ENCODE data around the gene C19orf12.

DNA sequence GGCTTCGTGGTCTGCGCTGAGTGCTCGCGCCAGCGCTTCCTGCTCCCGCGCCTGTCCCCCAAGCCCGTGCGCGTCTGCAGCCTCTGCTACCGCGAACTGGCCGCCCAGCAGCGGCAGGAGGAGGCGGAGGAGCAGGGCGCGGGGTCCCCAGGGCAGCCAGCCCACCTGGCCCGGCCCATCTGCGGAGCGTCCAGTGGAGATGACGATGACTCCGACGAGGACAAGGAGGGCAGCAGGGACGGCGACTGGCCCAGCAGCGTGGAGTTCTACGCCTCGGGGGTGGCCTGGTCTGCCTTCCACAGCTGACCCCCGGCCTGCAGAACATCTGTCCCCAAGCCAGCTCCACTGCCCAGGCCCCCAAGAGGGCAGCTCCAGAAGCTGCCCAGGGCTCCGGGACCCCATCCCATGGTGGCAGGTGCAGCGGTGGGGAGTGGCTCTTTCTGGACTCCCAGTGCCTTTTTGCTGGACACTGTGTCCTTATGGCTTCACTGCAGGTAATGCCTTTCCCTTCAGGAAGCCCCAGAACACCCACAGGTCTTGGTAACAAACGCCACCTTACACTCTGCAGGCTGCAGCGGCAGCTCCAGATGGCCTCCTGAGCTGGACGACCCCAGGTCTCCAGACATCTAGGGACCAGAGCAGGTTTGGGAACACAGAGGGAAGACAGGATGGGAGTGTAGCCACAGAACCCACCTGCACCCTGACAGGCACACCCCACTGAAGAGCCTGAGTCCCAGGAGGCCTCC, 40.5 kb downstream of the C19orf12 start:
- TF ChIP-seq, protein P1, sequence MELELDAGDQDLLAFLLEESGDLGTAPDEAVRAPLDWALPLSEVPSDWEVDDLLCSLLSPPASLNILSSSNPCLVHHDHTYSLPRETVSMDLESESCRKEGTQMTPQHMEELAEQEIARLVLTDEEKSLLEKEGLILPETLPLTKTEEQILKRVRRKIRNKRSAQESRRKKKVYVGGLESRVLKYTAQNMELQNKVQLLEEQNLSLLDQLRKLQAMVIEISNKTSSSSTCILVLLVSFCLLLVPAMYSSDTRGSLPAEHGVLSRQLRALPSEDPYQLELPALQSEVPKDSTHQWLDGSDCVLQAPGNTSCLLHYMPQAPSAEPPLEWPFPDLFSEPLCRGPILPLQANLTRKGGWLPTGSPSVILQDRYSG (CRISPR knock-in tag; IDR thresholded peaks at IDR 0.05): no peak
- TF ChIP-seq, protein P2, sequence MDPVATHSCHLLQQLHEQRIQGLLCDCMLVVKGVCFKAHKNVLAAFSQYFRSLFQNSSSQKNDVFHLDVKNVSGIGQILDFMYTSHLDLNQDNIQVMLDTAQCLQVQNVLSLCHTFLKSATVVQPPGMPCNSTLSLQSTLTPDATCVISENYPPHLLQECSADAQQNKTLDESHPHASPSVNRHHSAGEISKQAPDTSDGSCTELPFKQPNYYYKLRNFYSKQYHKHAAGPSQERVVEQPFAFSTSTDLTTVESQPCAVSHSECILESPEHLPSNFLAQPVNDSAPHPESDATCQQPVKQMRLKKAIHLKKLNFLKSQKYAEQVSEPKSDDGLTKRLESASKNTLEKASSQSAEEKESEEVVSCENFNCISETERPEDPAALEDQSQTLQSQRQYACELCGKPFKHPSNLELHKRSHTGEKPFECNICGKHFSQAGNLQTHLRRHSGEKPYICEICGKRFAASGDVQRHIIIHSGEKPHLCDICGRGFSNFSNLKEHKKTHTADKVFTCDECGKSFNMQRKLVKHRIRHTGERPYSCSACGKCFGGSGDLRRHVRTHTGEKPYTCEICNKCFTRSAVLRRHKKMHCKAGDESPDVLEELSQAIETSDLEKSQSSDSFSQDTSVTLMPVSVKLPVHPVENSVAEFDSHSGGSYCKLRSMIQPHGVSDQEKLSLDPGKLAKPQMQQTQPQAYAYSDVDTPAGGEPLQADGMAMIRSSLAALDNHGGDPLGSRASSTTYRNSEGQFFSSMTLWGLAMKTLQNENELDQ (CRISPR knock-in tag; IDR thresholded peaks at IDR 0.05; ENCODE audit: borderline replicate concordance): no peak
- TF ChIP-seq, protein P3, sequence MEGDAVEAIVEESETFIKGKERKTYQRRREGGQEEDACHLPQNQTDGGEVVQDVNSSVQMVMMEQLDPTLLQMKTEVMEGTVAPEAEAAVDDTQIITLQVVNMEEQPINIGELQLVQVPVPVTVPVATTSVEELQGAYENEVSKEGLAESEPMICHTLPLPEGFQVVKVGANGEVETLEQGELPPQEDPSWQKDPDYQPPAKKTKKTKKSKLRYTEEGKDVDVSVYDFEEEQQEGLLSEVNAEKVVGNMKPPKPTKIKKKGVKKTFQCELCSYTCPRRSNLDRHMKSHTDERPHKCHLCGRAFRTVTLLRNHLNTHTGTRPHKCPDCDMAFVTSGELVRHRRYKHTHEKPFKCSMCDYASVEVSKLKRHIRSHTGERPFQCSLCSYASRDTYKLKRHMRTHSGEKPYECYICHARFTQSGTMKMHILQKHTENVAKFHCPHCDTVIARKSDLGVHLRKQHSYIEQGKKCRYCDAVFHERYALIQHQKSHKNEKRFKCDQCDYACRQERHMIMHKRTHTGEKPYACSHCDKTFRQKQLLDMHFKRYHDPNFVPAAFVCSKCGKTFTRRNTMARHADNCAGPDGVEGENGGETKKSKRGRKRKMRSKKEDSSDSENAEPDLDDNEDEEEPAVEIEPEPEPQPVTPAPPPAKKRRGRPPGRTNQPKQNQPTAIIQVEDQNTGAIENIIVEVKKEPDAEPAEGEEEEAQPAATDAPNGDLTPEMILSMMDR (CRISPR knock-in tag; IDR thresholded peaks at IDR 0.05): no peak
- TF ChIP-seq NCOA2 (CRISPR knock-in tag; IDR thresholded peaks at IDR 0.05): no peak
- no peak for TF ChIP-seq SNRNP70 (IDR thresholded peaks at IDR 0.05; ENCODE audit: low read depth, low read length)
- TF ChIP-seq FOSL1 (CRISPR knock-in tag; IDR thresholded peaks at IDR 0.05; ENCODE audit: borderline replicate concordance): no peak
- TF ChIP-seq, protein P4, sequence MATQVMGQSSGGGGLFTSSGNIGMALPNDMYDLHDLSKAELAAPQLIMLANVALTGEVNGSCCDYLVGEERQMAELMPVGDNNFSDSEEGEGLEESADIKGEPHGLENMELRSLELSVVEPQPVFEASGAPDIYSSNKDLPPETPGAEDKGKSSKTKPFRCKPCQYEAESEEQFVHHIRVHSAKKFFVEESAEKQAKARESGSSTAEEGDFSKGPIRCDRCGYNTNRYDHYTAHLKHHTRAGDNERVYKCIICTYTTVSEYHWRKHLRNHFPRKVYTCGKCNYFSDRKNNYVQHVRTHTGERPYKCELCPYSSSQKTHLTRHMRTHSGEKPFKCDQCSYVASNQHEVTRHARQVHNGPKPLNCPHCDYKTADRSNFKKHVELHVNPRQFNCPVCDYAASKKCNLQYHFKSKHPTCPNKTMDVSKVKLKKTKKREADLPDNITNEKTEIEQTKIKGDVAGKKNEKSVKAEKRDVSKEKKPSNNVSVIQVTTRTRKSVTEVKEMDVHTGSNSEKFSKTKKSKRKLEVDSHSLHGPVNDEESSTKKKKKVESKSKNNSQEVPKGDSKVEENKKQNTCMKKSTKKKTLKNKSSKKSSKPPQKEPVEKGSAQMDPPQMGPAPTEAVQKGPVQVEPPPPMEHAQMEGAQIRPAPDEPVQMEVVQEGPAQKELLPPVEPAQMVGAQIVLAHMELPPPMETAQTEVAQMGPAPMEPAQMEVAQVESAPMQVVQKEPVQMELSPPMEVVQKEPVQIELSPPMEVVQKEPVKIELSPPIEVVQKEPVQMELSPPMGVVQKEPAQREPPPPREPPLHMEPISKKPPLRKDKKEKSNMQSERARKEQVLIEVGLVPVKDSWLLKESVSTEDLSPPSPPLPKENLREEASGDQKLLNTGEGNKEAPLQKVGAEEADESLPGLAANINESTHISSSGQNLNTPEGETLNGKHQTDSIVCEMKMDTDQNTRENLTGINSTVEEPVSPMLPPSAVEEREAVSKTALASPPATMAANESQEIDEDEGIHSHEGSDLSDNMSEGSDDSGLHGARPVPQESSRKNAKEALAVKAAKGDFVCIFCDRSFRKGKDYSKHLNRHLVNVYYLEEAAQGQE (IDR thresholded peaks at IDR 0.05; ENCODE audit: borderline replicate concordance in 1 of 2, low read depth in 1 of 2, low read length in 2 of 2): no peak
